ENCODE measurements around the gene SLAIN1. TPM values are rescaled to one million over a fixed set of nuclear protein-coding genes. Genes with fewer than 3 reads are reported as not detected.

SLAIN1 gene
- total RNA-seq, 1 donor from 2014 or later, result 3.4 TPM

DNA sequence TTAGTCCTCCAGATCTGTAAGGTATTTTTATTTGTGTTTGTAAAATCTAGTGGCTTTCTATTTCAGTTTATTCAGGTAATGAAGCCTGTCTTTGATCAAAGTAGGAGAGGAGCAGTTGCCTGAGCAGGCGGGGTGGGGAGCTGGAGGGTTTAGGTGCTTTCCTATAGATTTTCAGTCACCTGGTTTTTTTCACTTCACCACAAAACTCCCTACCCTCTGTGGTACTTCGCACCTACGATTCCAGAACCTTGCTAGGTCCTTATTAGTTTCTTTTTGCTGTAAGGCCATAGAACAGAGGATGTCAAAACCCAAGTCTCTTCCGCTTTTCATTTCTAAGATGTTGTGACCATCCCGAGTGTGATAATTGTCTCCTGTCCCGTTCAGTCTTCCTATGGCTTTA is 26.6 kb downstream of the SLAIN1 start:
- Mint-ChIP-seq H3K9me3 (ENCODE audit: unreplicated experiment) (no peaks in the 10 kb centered on the region), H3K27me3 (ENCODE audit: low read depth, unreplicated experiment) (no peaks in the 10 kb centered on the region), H3K27ac (ENCODE audit: unreplicated experiment) (no peak overlapping the region), H3K4me3 (ENCODE audit: unreplicated experiment) (no peak overlapping the region), H3K4me1 (ENCODE audit: low read depth, unreplicated experiment) (peaks cover 3% of the 10 kb centered on the region), H3K36me3 (ENCODE audit: low read depth, unreplicated experiment) (no peaks in the 10 kb centered on the region)
- no peak overlapping the region for H2AFZ ChIP-seq (ENCODE audit: low read depth, low read length)
- H3K4me3 ChIP-seq (ENCODE audit: insufficient read depth, low read depth, low read length), result no peak overlapping the region
- H3K27ac ChIP-seq (ENCODE audit: low read depth, low read length), result no peak overlapping the region
- no peak overlapping the region for H3K4me2 ChIP-seq (ENCODE audit: low read length)
- DNase-seq (ENCODE audit: low read depth), result no peak
- FAIRE-seq, result no peak
- no peaks in the 10 kb centered on the region for H3K27me3 ChIP-seq (ENCODE audit: insufficient read depth, low read length)
- no peaks in the 10 kb centered on the region for H3K4me1 ChIP-seq (ENCODE audit: insufficient read depth, low read length)
- no peaks in the 10 kb centered on the region for H3K9me3 ChIP-seq (ENCODE audit: insufficient read depth, low read depth, low read length)
- no peaks in the 10 kb centered on the region for H3K79me2 ChIP-seq (ENCODE audit: insufficient read depth, low read length)
- H3K36me3 ChIP-seq (ENCODE audit: insufficient read depth, low read length), result no peaks in the 10 kb centered on the region
- no peak overlapping the region for H3K9ac ChIP-seq (ENCODE audit: low read length)
- no peak for TF ChIP-seq EZH2 (IDR thresholded peaks at IDR 0.05; ENCODE audit: insufficient read depth, low read length)
- TF ChIP-seq, protein P1, sequence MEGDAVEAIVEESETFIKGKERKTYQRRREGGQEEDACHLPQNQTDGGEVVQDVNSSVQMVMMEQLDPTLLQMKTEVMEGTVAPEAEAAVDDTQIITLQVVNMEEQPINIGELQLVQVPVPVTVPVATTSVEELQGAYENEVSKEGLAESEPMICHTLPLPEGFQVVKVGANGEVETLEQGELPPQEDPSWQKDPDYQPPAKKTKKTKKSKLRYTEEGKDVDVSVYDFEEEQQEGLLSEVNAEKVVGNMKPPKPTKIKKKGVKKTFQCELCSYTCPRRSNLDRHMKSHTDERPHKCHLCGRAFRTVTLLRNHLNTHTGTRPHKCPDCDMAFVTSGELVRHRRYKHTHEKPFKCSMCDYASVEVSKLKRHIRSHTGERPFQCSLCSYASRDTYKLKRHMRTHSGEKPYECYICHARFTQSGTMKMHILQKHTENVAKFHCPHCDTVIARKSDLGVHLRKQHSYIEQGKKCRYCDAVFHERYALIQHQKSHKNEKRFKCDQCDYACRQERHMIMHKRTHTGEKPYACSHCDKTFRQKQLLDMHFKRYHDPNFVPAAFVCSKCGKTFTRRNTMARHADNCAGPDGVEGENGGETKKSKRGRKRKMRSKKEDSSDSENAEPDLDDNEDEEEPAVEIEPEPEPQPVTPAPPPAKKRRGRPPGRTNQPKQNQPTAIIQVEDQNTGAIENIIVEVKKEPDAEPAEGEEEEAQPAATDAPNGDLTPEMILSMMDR (IDR thresholded peaks at IDR 0.05; ENCODE audit: insufficient read depth, low read depth, low read length), result no peak
- H4K20me1 ChIP-seq (ENCODE audit: insufficient read depth, low read length), result no peaks in the 10 kb centered on the region

DNA sequence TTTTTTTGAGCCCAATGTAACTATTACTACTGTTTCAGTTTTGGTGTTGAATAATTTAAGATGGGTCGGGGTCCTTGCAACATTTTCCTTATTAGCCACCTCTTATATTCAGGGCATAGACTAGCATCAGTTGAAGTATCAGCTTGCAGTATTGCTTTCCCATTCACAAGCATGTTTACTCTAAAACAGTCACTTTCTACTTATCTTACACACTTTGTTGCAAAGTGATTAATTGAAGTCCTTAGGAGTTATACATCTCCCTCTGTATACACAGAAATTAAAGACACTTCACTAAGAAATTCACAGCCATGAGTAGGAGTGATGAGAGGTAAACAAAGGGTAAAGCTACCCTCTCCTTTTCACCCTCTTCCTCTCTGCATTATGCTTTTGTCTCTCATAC is 27.6 kb downstream of the SLAIN1 start:
- Mint-ChIP-seq H3K36me3 (ENCODE audit: low read depth, unreplicated experiment) (no peaks in the 10 kb centered on the region), H3K27me3 (ENCODE audit: low read depth, unreplicated experiment) (no peaks in the 10 kb centered on the region), H3K9me3 (ENCODE audit: unreplicated experiment) (no peaks in the 10 kb centered on the region), H3K27ac (ENCODE audit: unreplicated experiment) (no peak overlapping the region), H3K4me3 (ENCODE audit: unreplicated experiment) (no peak overlapping the region), H3K4me1 (ENCODE audit: low read depth, unreplicated experiment) (peaks cover 3% of the 10 kb centered on the region)
- Histone ChIP-seq H3K27me3 (ENCODE audit: insufficient read depth, low read length) (no peaks in the 10 kb centered on the region), H3K9me3 (ENCODE audit: insufficient read depth, low read depth, low read length) (no peaks in the 10 kb centered on the region), H4K20me1 (ENCODE audit: insufficient read depth, low read length) (no peaks in the 10 kb centered on the region), H3K27ac (ENCODE audit: low read depth, low read length) (no peak overlapping the region), H3K9ac (ENCODE audit: low read length) (no peak overlapping the region), H3K79me2 (ENCODE audit: insufficient read depth, low read length) (no peaks in the 10 kb centered on the region), H3K4me1 (ENCODE audit: insufficient read depth, low read length) (no peaks in the 10 kb centered on the region), H3K4me3 (ENCODE audit: insufficient read depth, low read depth, low read length) (no peak overlapping the region), H3K4me2 (ENCODE audit: low read length) (no peak overlapping the region), H2AFZ (ENCODE audit: low read depth, low read length) (no peak overlapping the region), H3K36me3 (ENCODE audit: insufficient read depth, low read length) (no peaks in the 10 kb centered on the region)
- DNase-seq (ENCODE audit: low read depth) (no peak), FAIRE-seq (no peak)
- TF ChIP-seq, protein P1 (IDR thresholded peaks at IDR 0.05; ENCODE audit: insufficient read depth, low read depth, low read length), result no peak
- no peak for TF ChIP-seq EZH2 (IDR thresholded peaks at IDR 0.05; ENCODE audit: insufficient read depth, low read length)

DNA sequence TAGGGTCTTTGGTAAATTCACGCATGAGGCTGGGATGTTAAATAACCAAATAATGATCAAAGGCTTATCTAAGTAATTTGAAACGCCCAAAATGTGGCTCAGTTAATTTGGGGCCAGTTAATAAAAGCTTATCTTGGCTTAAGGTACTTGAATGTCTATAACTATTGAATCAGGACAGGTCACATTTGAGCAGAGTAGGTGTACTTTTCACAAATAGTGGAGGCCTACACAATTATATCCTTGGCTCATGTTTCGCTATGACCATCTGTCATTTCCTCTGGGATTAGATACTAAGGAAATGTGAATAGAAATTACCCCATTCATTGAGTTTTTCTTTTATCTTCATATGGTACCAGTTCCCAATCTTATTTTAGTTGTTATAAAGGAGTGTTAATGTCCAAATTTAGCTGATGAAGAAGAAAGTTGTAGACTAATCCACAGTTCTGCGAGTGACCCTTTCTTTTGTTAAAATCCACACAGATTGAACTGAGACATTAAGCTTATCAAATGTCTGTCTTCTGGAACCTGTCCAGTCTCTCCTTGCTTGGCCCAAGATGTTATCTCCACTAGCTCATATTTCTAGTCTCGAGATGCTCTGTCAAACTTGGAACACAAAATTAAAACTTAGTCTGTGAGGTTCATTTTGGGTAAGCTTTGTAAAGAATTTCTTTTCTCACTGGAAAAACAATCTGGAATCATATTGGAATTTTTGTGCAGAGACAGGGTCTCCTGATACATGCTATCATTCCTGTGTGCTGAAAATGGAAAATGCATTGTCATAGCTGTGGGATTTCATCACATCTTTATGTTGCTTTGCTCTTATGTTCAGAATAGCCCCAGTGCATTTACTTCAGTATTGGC is 31.0 kb downstream of the SLAIN1 start:
- no peak for FAIRE-seq
- Histone ChIP-seq H3K79me2 (ENCODE audit: insufficient read depth, low read length) (no peaks in the 10 kb centered on the region), H3K27me3 (ENCODE audit: insufficient read depth, low read length) (no peaks in the 10 kb centered on the region), H3K4me3 (ENCODE audit: insufficient read depth, low read depth, low read length) (no peak overlapping the region), H3K36me3 (ENCODE audit: insufficient read depth, low read length) (no peaks in the 10 kb centered on the region), H2AFZ (ENCODE audit: low read depth, low read length) (no peak overlapping the region), H3K27ac (ENCODE audit: low read depth, low read length) (no peak overlapping the region), H3K9ac (ENCODE audit: low read length) (no peak overlapping the region), H3K9me3 (ENCODE audit: insufficient read depth, low read depth, low read length) (no peaks in the 10 kb centered on the region), H4K20me1 (ENCODE audit: insufficient read depth, low read length) (no peaks in the 10 kb centered on the region), H3K4me2 (ENCODE audit: low read length) (no peak overlapping the region), H3K4me1 (ENCODE audit: insufficient read depth, low read length) (no peaks in the 10 kb centered on the region)
- no peaks in the 10 kb centered on the region for H3K27me3 Mint-ChIP-seq (ENCODE audit: low read depth, unreplicated experiment)
- peaks cover 3% of the 10 kb centered on the region for H3K4me1 Mint-ChIP-seq (ENCODE audit: low read depth, unreplicated experiment)
- DNase-seq (ENCODE audit: low read depth), result no peak
- TF ChIP-seq EZH2 (IDR thresholded peaks at IDR 0.05; ENCODE audit: insufficient read depth, low read length), result no peak
- TF ChIP-seq, protein P1 (IDR thresholded peaks at IDR 0.05; ENCODE audit: insufficient read depth, low read depth, low read length), result no peak
- no peak overlapping the region for H3K4me3 Mint-ChIP-seq (ENCODE audit: unreplicated experiment)
- no peak overlapping the region for H3K27ac Mint-ChIP-seq (ENCODE audit: unreplicated experiment)
- no peaks in the 10 kb centered on the region for H3K36me3 Mint-ChIP-seq (ENCODE audit: low read depth, unreplicated experiment)
- H3K9me3 Mint-ChIP-seq (ENCODE audit: unreplicated experiment), result no peaks in the 10 kb centered on the region
